Measurements from ENCODE around the gene MPND. TPM values are rescaled to one million over a fixed set of nuclear protein-coding genes. Genes with fewer than 3 reads are reported as not detected.

Gene MPND
- total and polyA plus RNA-seq, 10 of the 15 experiments (the other 5 are each of a cell fraction or from before 2014, with no cell fraction given) = 0.79 to 18.3 (median 6.0) TPM

DNA sequence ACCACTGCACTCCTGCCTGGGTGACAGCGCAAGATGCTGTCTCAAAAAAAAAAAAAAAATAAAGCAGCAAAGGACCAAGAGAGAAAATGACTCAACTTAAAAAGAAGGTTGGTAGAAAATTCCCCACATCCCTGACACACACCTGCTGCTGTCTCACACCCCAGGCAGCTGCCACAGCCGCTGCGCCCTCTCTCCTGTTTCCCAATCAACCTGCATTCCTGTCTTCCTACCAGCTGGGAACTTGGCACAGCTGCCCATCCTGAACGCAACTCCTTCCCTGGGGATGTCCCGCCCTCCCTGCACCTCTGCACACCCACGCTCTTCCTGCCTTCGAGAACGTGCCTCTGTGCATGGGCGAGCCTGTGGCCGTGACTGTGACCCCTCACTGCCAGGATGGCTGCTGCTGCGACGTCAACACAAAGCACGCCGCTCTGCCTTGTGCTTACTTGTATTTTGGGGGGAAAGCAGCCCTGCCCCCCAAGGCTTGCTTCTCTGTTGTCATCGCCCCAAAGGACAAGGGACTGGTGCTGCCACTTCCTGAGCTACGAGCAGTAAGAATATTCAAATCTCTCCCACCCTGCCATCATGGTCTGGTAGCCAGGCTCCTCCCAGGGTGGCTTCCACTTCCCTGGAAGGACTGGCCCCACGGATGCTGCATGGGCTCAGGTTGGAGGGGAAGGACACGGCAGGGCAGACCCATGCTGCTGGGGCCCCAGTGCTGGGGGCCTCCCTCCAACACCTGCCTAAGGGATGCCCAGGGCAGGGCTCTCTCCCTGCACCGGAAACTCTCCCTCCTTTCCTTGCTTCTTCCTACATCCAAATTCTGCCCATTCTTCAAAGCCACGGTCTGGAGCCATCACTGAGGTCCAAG, 36.3 kb downstream of the MPND start (continued):
- TF ChIP-seq HDGF (IDR thresholded peaks at IDR 0.05) (peak; percentile 59; the same call in 1 of the 2 replicates), IRF4 (IDR thresholded peaks at IDR 0.05; ENCODE audit: low read depth, low read length) (0 out of 2 replicates have a peak, but pooled peaks have one; percentile 38), FOXK2 (IDR thresholded peaks at IDR 0.05) (no peak), FOS (IDR thresholded peaks at IDR 0.05; ENCODE audit: borderline replicate concordance, extremely low read depth, insufficient read length) (no peak), POLR2A (IDR thresholded peaks at IDR 0.05; ENCODE audit: low read depth, low read length) (peak; percentile 59), JUNB (IDR thresholded peaks at IDR 0.05) (peak; percentile 24; the same call in 1 of the 2 replicates), RFX5 (IDR thresholded peaks at IDR 0.05; ENCODE audit: low read depth, low read length) (0 out of 2 replicates have a peak, but pooled peaks have one; percentile 19), POU2F2 (IDR thresholded peaks at IDR 0.05; ENCODE audit: borderline replicate concordance, low read depth, low read length) (peak; percentile 57; the same call in 1 of the 3 replicates), CREM (IDR thresholded peaks at IDR 0.05; ENCODE audit: low read depth) (peak; percentile 53; the same call in 1 of the 2 replicates), SPI1 (IDR thresholded peaks at IDR 0.05; ENCODE audit: borderline replicate concordance, insufficient read depth, low read depth, low read length) (0 out of 2 replicates have a peak, but pooled peaks have one; percentile 38), SP1 (IDR thresholded peaks at IDR 0.05; ENCODE audit: low read depth, low read length) (peak; percentile 41), TCF7 (IDR thresholded peaks at IDR 0.05; ENCODE audit: borderline replicate concordance) (no peak), NRF1 (conservative IDR thresholded peaks at IDR 0.05; ENCODE audit: low read depth, low read length) (no peak), ZNF622 (IDR thresholded peaks at IDR 0.05) (no peak), SMARCA5 (IDR thresholded peaks at IDR 0.05) (peak; percentile 71; the same call in 1 of the 2 replicates)
- TF ChIP-seq, protein P1, sequence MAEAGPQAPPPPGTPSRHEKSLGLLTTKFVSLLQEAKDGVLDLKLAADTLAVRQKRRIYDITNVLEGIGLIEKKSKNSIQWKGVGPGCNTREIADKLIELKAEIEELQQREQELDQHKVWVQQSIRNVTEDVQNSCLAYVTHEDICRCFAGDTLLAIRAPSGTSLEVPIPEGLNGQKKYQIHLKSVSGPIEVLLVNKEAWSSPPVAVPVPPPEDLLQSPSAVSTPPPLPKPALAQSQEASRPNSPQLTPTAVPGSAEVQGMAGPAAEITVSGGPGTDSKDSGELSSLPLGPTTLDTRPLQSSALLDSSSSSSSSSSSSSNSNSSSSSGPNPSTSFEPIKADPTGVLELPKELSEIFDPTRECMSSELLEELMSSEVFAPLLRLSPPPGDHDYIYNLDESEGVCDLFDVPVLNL (IDR thresholded peaks at IDR 0.05; ENCODE audit: low read depth, low read length) = no peak
- TF ChIP-seq, protein P2, sequence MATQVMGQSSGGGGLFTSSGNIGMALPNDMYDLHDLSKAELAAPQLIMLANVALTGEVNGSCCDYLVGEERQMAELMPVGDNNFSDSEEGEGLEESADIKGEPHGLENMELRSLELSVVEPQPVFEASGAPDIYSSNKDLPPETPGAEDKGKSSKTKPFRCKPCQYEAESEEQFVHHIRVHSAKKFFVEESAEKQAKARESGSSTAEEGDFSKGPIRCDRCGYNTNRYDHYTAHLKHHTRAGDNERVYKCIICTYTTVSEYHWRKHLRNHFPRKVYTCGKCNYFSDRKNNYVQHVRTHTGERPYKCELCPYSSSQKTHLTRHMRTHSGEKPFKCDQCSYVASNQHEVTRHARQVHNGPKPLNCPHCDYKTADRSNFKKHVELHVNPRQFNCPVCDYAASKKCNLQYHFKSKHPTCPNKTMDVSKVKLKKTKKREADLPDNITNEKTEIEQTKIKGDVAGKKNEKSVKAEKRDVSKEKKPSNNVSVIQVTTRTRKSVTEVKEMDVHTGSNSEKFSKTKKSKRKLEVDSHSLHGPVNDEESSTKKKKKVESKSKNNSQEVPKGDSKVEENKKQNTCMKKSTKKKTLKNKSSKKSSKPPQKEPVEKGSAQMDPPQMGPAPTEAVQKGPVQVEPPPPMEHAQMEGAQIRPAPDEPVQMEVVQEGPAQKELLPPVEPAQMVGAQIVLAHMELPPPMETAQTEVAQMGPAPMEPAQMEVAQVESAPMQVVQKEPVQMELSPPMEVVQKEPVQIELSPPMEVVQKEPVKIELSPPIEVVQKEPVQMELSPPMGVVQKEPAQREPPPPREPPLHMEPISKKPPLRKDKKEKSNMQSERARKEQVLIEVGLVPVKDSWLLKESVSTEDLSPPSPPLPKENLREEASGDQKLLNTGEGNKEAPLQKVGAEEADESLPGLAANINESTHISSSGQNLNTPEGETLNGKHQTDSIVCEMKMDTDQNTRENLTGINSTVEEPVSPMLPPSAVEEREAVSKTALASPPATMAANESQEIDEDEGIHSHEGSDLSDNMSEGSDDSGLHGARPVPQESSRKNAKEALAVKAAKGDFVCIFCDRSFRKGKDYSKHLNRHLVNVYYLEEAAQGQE (IDR thresholded peaks at IDR 0.05; ENCODE audit: low read depth, low read length) = no peak
- TF ChIP-seq, protein P3, sequence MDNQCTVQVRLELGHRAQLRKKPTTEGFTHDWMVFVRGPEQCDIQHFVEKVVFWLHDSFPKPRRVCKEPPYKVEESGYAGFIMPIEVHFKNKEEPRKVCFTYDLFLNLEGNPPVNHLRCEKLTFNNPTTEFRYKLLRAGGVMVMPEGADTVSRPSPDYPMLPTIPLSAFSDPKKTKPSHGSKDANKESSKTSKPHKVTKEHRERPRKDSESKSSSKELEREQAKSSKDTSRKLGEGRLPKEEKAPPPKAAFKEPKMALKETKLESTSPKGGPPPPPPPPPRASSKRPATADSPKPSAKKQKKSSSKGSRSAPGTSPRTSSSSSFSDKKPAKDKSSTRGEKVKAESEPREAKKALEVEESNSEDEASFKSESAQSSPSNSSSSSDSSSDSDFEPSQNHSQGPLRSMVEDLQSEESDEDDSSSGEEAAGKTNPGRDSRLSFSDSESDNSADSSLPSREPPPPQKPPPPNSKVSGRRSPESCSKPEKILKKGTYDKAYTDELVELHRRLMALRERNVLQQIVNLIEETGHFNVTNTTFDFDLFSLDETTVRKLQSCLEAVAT (IDR thresholded peaks at IDR 0.05) = no peak; the same call in 1 of the 2 replicates
- TF ChIP-seq, protein P4, sequence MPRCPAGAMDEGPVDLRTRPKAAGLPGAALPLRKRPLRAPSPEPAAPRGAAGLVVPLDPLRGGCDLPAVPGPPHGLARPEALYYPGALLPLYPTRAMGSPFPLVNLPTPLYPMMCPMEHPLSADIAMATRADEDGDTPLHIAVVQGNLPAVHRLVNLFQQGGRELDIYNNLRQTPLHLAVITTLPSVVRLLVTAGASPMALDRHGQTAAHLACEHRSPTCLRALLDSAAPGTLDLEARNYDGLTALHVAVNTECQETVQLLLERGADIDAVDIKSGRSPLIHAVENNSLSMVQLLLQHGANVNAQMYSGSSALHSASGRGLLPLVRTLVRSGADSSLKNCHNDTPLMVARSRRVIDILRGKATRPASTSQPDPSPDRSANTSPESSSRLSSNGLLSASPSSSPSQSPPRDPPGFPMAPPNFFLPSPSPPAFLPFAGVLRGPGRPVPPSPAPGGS (IDR thresholded peaks at IDR 0.05; ENCODE audit: borderline replicate concordance, insufficient read depth, low read depth, low read length, poor library complexity, severe bottlenecking) = peak; percentile 13
- TF ChIP-seq, protein P5, sequence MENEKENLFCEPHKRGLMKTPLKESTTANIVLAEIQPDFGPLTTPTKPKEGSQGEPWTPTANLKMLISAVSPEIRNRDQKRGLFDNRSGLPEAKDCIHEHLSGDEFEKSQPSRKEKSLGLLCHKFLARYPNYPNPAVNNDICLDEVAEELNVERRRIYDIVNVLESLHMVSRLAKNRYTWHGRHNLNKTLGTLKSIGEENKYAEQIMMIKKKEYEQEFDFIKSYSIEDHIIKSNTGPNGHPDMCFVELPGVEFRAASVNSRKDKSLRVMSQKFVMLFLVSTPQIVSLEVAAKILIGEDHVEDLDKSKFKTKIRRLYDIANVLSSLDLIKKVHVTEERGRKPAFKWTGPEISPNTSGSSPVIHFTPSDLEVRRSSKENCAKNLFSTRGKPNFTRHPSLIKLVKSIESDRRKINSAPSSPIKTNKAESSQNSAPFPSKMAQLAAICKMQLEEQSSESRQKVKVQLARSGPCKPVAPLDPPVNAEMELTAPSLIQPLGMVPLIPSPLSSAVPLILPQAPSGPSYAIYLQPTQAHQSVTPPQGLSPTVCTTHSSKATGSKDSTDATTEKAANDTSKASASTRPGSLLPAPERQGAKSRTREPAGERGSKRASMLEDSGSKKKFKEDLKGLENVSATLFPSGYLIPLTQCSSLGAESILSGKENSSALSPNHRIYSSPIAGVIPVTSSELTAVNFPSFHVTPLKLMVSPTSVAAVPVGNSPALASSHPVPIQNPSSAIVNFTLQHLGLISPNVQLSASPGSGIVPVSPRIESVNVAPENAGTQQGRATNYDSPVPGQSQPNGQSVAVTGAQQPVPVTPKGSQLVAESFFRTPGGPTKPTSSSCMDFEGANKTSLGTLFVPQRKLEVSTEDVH (IDR thresholded peaks at IDR 0.05; ENCODE audit: low read depth, partially characterized antibody) = no peak

Measured in GM12878 (cell line).